Raji (cell line): ENCODE results near the gene MX2.

Experiments used
- POLR2A ChIP-seq: IDR thresholded peaks from 2 replicates; pipeline ENCODE4 v1.6.1; 2011; ENCODE audit warnings: low read depth, low read length, control low read depth; ENCODE audit not compliant: insufficient read depth

Gene MX2

DNA sequence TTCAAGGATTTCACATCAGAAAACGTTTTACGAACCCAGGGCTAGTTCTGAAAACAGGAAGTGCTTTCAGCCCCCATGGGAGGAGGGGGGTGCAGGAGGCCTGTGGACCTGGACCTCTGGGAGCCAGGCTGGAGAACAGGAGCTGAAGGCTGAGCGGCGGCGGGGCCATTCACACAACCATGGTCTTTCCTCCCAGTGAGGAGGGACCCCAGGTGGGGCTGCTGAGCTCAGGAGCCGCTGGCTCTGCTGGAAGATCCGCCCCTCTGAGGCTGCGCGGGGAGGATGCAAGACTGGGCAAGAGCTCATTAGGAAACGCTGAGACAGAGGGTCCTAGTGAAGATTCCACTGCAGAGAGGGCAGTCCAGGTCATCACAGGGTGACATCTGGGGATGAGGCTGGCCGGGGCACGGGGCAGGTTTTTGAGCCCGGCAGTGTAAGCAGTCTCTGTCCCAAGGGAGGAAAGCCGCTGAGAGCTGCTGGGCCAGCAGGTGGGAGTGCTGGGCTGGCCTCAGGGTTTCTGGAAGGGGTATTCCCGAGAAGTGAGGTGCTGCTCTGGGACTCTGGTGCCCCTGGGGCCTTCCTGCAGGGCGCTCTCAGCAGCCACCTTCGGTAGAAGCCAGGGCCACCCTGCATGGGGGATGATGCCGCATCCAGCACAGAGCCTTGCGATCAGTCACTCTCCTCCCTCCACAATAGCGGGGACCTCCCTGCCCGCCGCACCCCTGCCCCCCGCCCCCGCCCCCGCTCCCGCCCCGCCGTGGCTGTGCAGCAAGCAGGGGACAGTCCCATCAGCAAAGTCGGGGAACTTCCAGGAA lies 7.5 kb downstream of the MX2 start:
- TF ChIP-seq POLR2A = no peak

DNA sequence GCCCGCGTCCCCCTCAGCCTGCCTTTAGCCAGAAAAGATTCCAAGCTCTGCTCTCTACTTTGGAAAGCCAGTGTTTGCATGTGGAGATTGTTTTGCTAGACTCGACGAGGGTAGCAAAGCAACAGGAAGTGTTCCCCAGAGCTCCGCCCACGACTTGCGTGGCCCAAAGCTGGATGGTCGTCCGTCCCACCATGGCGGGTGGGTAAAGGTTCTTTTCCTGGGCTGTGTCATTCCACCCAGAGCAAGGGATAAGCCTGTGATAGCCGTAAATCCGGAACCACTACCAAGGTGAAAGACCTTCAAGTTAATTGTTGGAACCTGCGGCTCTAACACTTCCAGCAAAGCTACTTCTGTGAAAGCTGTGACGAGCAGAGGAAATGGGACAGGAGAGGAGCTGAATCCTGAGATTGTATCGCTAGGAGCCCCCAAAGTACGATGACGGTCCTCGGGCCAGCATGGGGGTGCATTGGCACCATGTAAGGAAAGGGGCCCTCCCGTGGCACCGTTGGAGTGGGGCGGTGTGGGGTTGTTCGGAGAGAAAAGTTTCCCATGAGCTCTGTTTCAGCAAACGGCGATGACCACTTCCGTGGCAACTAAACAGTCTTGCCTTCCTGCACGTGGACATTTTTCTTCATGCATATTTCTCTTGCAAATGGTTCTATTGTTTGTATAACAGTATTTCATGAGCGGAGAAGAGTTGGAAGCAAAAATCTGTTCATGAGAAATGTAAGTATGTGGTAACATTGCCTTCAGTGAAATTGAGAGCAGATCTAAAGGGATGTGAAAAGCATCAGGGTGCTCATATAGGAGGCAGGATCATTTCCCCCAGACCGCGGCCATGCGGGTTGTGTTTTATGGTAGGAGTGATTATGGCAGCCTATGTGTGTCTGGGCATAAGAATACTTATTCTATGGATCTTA lies 8.4 kb downstream of the MX2 start:
- no peak for TF ChIP-seq POLR2A

DNA sequence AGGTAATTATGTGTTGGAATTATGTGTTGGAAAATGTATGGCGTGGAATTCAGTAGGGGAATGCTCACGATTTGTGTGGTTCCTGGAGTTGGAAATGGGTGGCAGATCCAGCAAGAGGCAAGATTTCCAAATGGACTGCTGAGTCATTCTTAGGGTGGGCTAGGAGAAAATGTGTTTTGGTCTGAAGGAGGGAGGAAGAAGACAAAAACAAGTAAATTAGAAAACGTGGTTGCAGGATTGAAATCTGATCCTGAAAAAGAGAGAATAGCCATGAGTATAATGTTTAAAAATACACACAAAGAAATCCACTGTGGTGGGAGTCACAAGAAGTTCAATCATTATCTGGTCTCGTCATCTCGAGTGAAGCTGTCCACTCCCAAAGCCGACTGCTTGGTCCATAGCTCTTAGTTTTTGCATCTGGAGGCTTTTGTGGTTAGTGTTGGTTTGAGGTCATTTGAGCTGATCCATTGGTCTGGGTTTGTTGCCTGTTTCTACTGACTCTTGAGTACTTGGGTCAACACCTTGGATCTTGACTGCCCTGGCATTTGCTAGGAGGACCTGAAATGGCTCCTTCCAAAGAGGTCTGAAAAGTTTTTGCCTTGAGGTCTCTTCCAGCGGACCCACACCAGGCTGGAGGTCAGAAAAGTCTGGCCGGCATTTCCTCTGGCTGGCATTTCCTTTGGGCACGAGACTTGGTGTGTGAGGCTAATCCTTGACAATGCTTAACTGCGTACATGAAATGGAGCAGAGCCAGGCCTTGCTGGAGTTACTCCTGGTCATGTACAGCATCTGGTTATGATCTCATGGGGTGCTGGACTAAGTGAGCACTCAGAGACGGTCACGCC lies 9.2 kb downstream of the MX2 start:
- TF ChIP-seq POLR2A = no peak

DNA sequence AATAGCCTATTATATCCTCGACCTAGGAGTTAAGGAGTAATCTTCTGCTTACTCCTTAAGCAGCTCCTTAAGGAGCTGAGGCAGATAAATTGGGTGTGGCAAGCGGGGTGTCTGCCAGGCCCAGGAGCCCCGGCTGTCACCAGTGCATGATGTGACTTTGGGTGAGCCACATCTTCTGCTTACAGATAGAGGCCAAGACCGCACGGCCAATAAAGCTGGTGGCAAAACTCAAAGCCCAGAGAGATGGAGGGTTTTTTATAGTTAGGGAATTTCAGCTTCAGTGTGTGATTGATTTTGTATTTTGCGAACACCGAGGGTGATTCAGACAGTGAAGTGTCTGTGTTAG lies 9.8 kb downstream of the MX2 start:
- no peak for TF ChIP-seq POLR2A

DNA sequence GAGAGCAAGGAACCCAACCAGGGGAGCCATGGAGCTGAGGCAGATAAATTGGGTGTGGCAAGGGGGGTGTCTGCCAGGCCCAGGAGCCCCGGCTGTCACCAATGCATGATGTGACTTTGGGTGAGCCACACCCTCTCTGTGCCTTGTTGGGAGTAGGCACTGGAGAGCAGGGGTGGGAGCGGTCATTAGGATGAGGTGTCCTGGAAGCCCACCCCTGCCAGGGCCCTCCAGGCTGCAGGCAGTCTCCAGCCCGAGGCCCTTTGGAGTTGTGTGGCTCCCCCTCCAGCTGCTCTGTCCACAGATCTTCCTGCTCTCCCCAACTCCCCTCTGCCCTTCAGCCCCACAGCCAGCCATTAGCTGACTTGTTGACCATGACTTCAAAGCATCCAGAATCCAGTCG lies 11.4 kb downstream of the MX2 start:
- no peak for TF ChIP-seq POLR2A

DNA sequence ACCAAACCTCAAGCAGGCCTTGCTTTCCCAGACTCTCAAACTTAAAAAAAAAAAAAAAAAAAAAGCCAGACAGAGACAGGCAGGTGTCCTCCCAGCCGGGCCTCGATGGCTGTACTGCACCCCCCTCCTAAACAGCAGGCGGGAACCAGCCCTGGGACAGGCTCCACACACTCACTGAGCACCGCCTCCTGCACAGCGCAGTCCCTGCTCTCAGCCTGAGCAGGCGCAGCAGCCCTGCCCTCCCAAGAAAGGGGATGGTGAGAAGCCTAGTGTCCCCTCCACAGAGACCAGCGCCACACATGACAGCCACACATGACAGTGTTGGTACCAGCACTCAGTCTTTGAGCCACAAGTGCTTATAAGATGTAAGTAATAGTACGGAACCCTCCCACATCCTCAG lies 11.9 kb downstream of the MX2 start:
- TF ChIP-seq POLR2A = no peak

DNA sequence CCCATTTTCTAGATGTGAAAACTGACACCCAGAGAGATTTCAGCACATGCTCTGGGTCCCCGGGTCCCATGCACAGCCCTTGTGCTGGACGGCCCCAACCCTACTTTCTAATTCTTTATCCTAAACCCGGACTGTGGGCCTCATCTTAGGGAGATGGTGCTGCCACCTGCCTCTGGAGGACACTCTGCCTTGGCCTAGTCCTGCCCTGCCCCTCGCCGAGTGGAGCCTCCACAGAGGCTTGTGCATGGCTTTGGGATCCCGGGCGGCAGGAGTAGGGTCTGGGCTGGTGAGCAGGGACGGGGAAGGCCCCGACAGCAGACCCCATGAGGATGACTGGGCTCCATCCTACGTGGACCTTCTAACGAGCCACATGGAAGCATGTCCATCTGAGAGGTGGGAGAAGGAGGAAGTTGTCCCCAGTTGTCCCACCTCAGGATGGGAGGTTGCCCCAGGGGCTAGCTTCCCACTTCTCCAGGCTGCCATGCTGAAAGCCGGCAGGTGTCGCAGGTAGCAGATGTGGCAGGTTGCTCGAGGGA lies 12.4 kb downstream of the MX2 start:
- no peak for TF ChIP-seq POLR2A

DNA sequence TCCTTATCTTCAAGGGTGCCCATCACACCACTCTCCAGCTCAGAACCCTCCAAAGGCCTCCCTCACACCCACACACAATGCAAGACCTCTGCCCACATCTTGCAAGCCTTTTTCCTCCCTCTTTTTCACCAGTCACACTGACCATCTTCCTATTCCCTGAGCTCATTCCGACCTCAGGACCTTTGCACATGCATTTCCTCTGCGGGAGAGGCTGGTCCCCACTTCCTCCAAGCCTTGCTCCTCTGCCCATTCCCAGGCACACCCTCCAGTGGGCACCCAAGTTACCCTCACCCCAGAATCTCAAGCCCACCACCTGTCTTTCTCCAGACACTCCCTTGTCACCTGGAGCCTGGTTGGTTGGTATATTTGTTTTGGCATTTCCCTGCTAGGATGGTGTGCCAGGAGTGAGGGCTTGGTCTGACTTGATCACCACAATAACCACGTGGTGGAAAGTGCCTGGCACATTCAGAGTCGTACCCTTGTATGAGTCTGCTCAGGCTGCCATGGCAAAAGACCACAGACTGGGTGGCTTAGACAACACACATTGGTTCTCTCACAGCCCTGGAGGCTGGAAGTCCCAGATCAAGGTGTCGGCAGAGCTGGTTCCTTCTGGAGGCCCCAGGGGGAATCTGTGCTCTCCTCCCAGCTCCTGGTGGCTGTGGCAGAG lies 13.2 kb downstream of the MX2 start:
- no peak for TF ChIP-seq POLR2A

DNA sequence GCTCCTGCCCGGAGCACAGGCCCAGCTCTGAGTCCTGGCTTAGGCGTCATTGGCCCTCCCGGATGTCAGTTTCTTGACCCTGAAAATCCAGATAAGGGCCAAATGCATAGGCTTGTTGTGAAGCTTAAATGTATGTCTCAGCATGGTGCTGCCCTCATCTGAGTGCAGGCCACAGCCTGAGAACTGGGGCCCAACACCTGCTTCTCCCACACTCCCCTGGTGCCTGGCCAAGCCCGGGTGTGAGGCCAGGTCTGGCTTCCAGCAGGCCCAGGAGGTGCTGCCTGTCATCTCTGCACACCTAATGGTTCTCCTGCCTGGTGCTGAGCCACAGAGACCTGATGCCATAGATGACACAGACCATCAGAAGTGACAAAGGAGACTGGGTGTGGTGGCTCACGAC lies 14.0 kb downstream of the MX2 start:
- no peak for TF ChIP-seq POLR2A

DNA sequence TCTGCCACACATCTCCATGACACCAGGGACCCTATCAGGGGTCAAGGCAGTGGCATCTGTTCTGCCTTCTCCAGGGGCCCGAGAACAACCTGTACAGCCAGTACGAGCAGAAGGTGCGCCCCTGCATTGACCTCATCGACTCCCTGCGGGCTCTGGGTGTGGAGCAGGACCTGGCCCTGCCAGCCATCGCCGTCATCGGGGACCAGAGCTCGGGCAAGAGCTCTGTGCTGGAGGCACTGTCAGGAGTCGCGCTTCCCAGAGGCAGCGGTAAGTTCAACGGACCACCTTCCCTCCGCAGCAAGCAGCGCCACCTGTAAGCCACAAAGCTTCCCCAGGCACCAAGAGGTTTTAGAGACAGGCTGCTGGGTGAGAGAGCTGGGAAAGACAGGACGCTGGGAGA lies 15.9 kb downstream of the MX2 start:
- TF ChIP-seq POLR2A = no peak

DNA sequence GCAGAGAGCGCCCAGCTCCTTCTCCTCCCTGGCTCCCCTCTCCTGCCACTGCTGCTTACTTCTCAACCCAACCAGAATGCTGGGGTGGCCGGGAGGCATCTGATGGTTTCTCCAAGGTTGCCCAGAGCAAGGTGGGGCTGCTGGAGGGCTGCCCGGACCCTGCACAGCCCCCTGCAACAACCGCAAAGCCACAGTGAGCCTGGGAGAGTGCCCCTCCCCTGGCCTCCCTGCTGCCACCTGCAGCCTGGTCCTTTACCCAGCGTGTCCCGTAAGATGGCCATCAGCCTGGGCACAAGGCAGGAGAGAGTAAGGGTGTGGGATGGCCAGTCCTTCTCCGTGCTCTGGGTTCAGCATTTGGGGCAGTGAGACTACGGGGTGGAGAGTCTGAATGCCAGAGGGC lies 17.0 kb downstream of the MX2 start:
- no peak for TF ChIP-seq POLR2A

DNA sequence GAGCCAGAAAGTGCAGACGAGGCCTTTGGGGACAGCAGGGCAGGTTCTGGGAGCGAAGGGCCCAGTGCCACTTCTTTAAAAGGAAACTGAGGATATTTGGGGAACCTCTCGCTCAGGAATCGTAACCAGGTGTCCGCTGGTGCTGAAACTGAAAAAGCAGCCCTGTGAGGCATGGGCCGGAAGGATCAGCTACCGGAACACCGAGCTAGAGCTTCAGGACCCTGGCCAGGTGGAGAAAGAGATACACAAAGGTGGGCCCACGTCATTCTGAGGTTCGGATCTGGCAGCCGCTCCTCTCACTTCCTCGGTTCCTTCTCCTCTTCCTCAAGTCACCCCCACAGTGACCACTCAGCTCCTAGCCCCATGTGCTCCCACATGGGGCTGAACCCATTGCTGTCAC lies 18.1 kb downstream of the MX2 start:
- no peak for TF ChIP-seq POLR2A

DNA sequence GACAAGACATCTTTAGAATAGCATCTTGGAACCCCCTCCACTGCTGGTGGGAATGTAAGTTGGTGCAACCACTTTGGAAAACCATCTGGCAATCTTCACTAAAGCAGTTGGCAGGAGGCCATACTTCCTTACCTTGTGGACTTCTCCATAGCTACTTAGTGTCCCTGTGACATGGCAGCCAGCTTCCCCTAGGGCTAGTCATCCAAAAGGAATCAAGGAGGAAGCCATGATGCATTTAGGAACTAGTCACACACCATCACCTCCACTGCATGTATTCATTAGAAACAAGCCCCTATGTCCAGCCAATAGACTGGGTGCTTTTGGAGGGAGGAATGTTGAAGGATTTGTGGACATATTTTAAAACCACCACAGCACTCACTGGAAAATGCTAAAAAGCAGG lies 19.9 kb downstream of the MX2 start:
- TF ChIP-seq POLR2A = no peak

DNA sequence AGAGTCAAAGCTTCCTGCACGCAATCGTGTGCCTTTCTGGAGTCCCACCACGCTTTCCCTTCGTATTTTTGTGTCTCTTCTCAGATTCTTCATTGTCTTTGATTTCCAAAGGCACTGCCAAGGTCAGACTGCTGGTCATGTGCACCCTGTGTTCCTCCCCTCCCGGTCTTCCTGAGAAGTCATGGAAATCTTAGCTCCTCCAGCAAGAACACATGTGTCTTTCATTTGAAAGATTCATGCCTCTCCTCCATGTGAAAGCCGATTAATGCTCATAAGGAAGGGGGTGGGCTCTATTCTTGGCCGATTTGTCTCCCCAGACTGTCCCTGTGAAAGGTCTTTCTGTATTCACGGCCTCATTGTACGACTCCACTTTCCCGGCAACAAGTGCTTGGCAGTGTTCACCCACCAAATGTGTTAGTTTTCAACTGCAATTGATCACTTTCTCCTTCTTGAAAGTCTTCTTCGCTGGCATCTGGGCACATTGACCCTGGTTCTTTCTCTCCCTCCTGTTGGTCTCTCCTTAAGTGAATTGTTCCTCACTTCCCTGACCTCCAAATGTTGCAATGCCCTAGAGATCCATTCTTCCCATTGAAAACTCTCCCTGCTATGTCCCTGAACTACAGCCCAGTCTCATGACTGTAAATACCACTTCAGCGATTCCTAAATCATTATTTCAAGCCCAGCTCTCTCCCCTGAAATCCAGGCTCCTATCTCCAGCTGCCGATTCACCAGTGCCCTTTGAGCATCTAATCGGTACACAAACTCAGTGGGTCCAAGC lies 25.4 kb downstream of the MX2 start:
- TF ChIP-seq POLR2A = no peak

DNA sequence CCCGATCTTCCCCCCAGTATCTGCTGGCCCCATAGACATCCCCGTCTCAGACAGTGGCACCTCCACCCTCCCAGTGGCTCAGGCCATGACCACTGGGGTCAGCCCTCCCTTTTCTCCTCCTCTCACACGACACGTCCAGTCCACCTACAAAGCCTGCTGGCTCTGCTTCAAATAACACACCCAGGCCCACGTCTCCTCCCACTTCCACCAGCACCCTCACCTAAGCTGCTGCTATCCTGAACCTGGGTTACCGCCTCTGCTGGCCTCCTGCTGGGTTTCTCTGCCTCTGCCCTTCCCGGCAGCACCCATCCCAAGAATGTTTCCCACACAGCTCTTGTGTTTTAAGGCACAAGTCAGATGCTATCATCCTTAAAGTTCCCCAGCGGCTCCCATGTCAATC lies 26.0 kb downstream of the MX2 start:
- TF ChIP-seq POLR2A = no peak

DNA sequence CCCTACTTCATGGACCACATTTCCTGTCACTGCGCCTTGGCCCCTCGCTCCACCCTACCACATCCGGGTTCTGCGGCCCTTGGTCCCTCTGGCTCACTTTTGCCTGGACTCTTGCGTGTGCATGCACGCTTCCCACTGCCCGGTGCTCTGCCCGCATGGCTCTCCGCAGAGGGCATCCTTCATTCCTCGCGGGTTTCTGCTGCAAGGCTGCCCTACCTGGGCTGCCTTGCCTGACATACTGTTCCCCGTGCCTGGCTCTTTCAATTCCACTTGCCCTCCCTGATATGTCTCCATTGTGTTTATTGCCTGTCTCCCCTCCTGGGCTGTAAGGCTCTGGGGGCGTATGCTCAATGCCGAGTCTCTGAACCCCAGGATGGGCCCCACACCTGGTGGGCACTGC lies 26.4 kb downstream of the MX2 start:
- TF ChIP-seq POLR2A = no peak
